IMR-90 (cell line): ENCODE measurements around the gene NUDT8.
A peak's percentile ranks its signal among the peaks of the same experiment; 100 is the strongest.

Source experiments
- BHLHE40 ChIP-seq: fragments of 150-350 bp; IDR thresholded peaks from 2 replicates; pipeline ENCODE4 v1.6.1; 2016; ENCODE audit warnings: mild to moderate bottlenecking, low read depth, low read length
- CTCF ChIP-seq: conservative IDR thresholded peaks from 2 replicates; pipeline ENCODE4 v1.5.1; 2012; ENCODE audit warnings: mild to moderate bottlenecking, low read depth, low read length, improper control_type of control experiment
- FOS ChIP-seq: fragments of 150-350 bp; IDR thresholded peaks from 2 replicates; pipeline ENCODE4 v1.6.1; 2016; ENCODE audit warnings: low read depth, low read length
- MAZ ChIP-seq: IDR thresholded peaks from 2 replicates; pipeline ENCODE4 v1.6.1; 2012; ENCODE audit warnings: low read depth, mild to moderate bottlenecking, low read length, improper control_type of control experiment, moderate library complexity, borderline replicate concordance
- MXI1 ChIP-seq: IDR thresholded peaks from 2 replicates; pipeline ENCODE4 v1.6.1; 2012; ENCODE audit warnings: low read depth, mild to moderate bottlenecking, low read length, moderate library complexity, borderline replicate concordance
- NFE2L2 ChIP-seq: fragments of 150-350 bp; IDR thresholded peaks from 2 replicates; pipeline ENCODE4 v1.6.1; 2016; ENCODE audit warnings: low read depth, mild to moderate bottlenecking, low read length
- POLR2A ChIP-seq: IDR thresholded peaks from 2 replicates; pipeline ENCODE4 v1.6.1; 2012; ENCODE audit warnings: mild to moderate bottlenecking, low read depth, low read length
- RAD21 ChIP-seq: IDR thresholded peaks from 2 replicates; pipeline ENCODE4 v1.6.1; 2012; ENCODE audit warnings: low read length, improper control_type of control experiment
- RCOR1 ChIP-seq: IDR thresholded peaks from 2 replicates; pipeline ENCODE4 v1.6.1; 2012; ENCODE audit warnings: mild to moderate bottlenecking, low read length, improper control_type of control experiment; ENCODE audit not compliant: insufficient replicate concordance
- RFX5 ChIP-seq: IDR thresholded peaks from 2 replicates; pipeline ENCODE4 v1.8.0; 2012; ENCODE audit warnings: low read depth, mild to moderate bottlenecking, low read length, moderate library complexity
- SMC3 ChIP-seq: fragments of 150-350 bp; IDR thresholded peaks from 2 replicates; pipeline ENCODE4 v1.6.1; 2016; ENCODE audit warnings: low read depth, mild to moderate bottlenecking, antibody characterized with exemption, low read length, moderate library complexity
- USF2 ChIP-seq: fragments of 150-350 bp; IDR thresholded peaks from 2 replicates; pipeline ENCODE4 v1.6.1; 2017; ENCODE audit warnings: mild to moderate bottlenecking, antibody characterized with exemption, low read length, low read depth

GRCh38 chr11:67583247-67584204, 46.2 kb downstream of the NUDT8 start, which contains the start of gene GSTP1:
- TF ChIP-seq POLR2A (peak; percentile 98), CTCF (peak; percentile 88), RFX5 (no peak), NFE2L2 (peak; percentile 91), BHLHE40 (peak; percentile 71), RCOR1 (no peak), USF2 (no peak), SMC3 (peak; percentile 65), MXI1 (0 out of 2 replicates have a peak, but pooled peaks have one; percentile 42), MAZ (peak; percentile 93), RAD21 (peak; percentile 62), FOS (peak; percentile 51)
